Liver (tissue), 9 donors: ENCODE data around the gene CRACDL. TPM values are rescaled to one million over a fixed set of nuclear protein-coding genes. Genes with fewer than 3 reads are reported as not detected.

ENCODE experiments used
- DNase-seq: peaks from one replicate; pipeline ENCODE4 v3.0.0-alpha.2; 2017; ENCODE audit warnings: low spot score
- H3K27ac ChIP-seq, 2 donors: one replicate each; pipeline ENCODE4 v1.7.0; 2013; ENCODE audit warnings: inconsistent platforms in 2 of 2, low read length in 2 of 2, control low read depth in 1 of 2, low read depth in 1 of 2, mild to moderate bottlenecking in 1 of 2
- H3K27me3 ChIP-seq, 4 donors: one replicate each; pipeline versions ENCODE4 v1.6.1 to v1.7.0; 2013; ENCODE audit warnings: low read length in 3 of 4, inconsistent platforms in 1 of 4, mild to moderate bottlenecking in 1 of 4, moderate library complexity in 1 of 4; ENCODE audit not compliant: control insufficient read depth in 4 of 4, insufficient read depth in 4 of 4
- H3K36me3 ChIP-seq, 4 donors: one replicate each; pipeline versions ENCODE4 v1.6.1 to v1.7.0; 2013; ENCODE audit warnings: low read length in 3 of 4, mild to moderate bottlenecking in 3 of 4, low read depth in 1 of 4, moderate library complexity in 1 of 4; ENCODE audit not compliant: control insufficient read depth in 4 of 4, insufficient read depth in 3 of 4
- H3K4me1 ChIP-seq, 4 donors: one replicate each; pipeline versions ENCODE4 v1.6.1 to v1.7.0; 2013; ENCODE audit warnings: low read length in 3 of 4, mild to moderate bottlenecking in 3 of 4, moderate library complexity in 1 of 4; ENCODE audit not compliant: control insufficient read depth in 4 of 4, insufficient read depth in 4 of 4
- H3K4me3 ChIP-seq, 3 donors: one replicate each; pipeline versions ENCODE4 v1.6.1 to v1.7.0; 2013; ENCODE audit warnings: low read length in 3 of 3, control low read depth in 1 of 3, low read depth in 1 of 3, mild to moderate bottlenecking in 1 of 3
- H3K9ac ChIP-seq, 2 donors: one replicate each; pipeline ENCODE4 v1.7.0; 2013; ENCODE audit warnings: low read length in 2 of 2, mild to moderate bottlenecking in 2 of 2, moderate library complexity in 2 of 2, control low read depth in 1 of 2, low read depth in 1 of 2
- H3K9me3 ChIP-seq, 4 donors: one replicate each; pipeline versions ENCODE4 v1.6.1 to v1.7.0; 2013; ENCODE audit warnings: low read length in 3 of 4; ENCODE audit not compliant: control insufficient read depth in 4 of 4
- FOXA1 ChIP-seq: IDR thresholded peaks from 2 replicates; pipeline ENCODE4 v1.6.1; 2016; ENCODE audit warnings: antibody characterized with exemption
- FOXA2 ChIP-seq: IDR thresholded peaks from 2 replicates; pipeline ENCODE4 v1.6.1; 2016; ENCODE audit warnings: antibody characterized with exemption
- GABPA ChIP-seq, 2 donors: IDR thresholded peaks in 1 of 2; conservative IDR thresholded peaks in 1 of 2; 2 replicates each; pipeline ENCODE4 v1.6.1; 2016; ENCODE audit warnings: antibody characterized with exemption in 2 of 2, mild to moderate bottlenecking in 1 of 2, moderate library complexity in 1 of 2
- HNF4A ChIP-seq, 2 donors: conservative IDR thresholded peaks; 2 replicates each; pipeline ENCODE4 v1.6.1; 2016; ENCODE audit warnings: antibody characterized with exemption in 2 of 2, mild to moderate bottlenecking in 2 of 2
- HNF4G ChIP-seq: IDR thresholded peaks from 2 replicates; pipeline ENCODE4 v1.6.1; 2016; ENCODE audit warnings: antibody characterized with exemption
- NR2F2 ChIP-seq: IDR thresholded peaks from 2 replicates; pipeline ENCODE4 v1.6.1; 2016; ENCODE audit warnings: antibody characterized with exemption
- RAD21 ChIP-seq, 2 donors: IDR thresholded peaks; 2 replicates each; pipeline ENCODE4 v1.6.1; 2016; ENCODE audit warnings: antibody characterized with exemption in 2 of 2, mild to moderate bottlenecking in 2 of 2
- RXRA ChIP-seq, 2 donors: IDR thresholded peaks; 2 replicates each; pipeline ENCODE4 v1.6.1; 2017 to 2018; ENCODE audit warnings: antibody characterized with exemption in 2 of 2, mild to moderate bottlenecking in 1 of 2
- SP1 ChIP-seq: IDR thresholded peaks from 2 replicates; pipeline ENCODE4 v1.6.1; 2018; ENCODE audit warnings: antibody characterized with exemption, mild to moderate bottlenecking
- TAF1 ChIP-seq: conservative IDR thresholded peaks from 2 replicates; pipeline ENCODE4 v1.6.1; 2016; ENCODE audit warnings: antibody characterized with exemption, mild to moderate bottlenecking
- WGBS: extraction: QIAGEN DNeasy Blood & Tissue Kit; methylation state at CpG from one replicate; pipeline ENCODE4 v1.1.7; 2013; 5-methylcytosine and 5-hydroxymethylcytosine counted together
- polyA plus RNA-seq, 2 donors: library from polyadenylated mRNA; stranded (reverse) in 1 of 2; unstranded in 1 of 2; fragments of 200-250 nt in 1 of 2; fragments of >200 nt in 1 of 2; fragmentation: Nextera tagmentation in 1 of 2; extraction: Ambion mirVana in 1 of 2; gene quantifications; one replicate each; pipeline versions ENCODE4 v1.2.1 to v1.2.3, GENCODE V29; 2013 to 2015
- total RNA-seq, 2 donors: library from RNA; depleted of rRNA; stranded (reverse); fragments of >200 nt; gene quantifications; one replicate each; pipeline ENCODE4 v1.2.3, GENCODE V29; 2014
- TF ChIP-seq, protein P1 (sequence below): IDR thresholded peaks from 2 replicates; pipeline ENCODE4 v1.6.1; 2016; ENCODE audit warnings: antibody characterized with exemption
- TF ChIP-seq, protein P2 (sequence below): fragments of 150-350 bp; IDR thresholded peaks from 2 replicates; pipeline ENCODE4 v1.5.1; 2017; ENCODE audit warnings: improper control_type of control experiment, low read depth, low read length; ENCODE audit not compliant: missing input control
- TF ChIP-seq, protein P3 (sequence below): IDR thresholded peaks from 2 replicates; pipeline ENCODE4 v1.6.1; 2016; ENCODE audit warnings: antibody characterized with exemption, mild to moderate bottlenecking
- TF ChIP-seq, protein P4 (sequence below): IDR thresholded peaks from 2 replicates; pipeline ENCODE4 v1.6.1; 2016; ENCODE audit warnings: antibody characterized with exemption
- TF ChIP-seq, protein P5 (sequence below): IDR thresholded peaks from 2 replicates; pipeline ENCODE4 v1.6.1; 2016; ENCODE audit warnings: antibody characterized with exemption
- donor health status: healthy.
- donor health status: healthy.
- donor health status: healthy.
- donor health status: healthy.
- donor health status: healthy.

CRACDL gene
- total and polyA plus RNA-seq, 4 donors: 0.13 to 0.46 (median 0.29) TPM

DNA sequence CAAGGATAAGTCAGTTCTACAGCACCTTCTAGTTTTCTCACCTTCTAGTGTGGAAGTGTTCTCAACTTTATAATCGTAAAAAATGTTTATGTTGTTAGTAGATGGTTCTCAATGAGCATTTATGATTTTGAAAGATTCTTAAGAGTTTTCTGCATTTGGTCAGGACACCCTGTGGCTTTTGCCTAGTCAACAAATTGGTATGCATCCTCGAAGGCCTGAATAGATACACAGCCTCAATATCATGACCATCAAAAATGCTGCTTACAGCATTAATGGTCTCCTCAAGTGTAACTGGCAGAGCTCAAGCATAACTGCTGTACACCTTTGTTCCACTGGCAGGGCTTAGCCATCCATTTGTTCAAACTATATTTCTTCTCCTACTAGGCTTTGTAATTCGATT lies 96.7 kb downstream of the CRACDL start:
- Histone ChIP-seq H3K9ac (no peak overlapping the region), H3K36me3 (no peaks in the 10 kb centered on the region), H3K4me3 (no peak overlapping the region), H3K4me1 (no peaks in the 10 kb centered on the region), H3K9me3 (no peaks in the 10 kb centered on the region), H3K27me3 (no peaks in the 10 kb centered on the region), H3K27ac (no peak overlapping the region)
- 45% methylated on average over 3 of the region's 3 CpGs for WGBS
- no peak for DNase-seq
- TF ChIP-seq, protein P1, sequence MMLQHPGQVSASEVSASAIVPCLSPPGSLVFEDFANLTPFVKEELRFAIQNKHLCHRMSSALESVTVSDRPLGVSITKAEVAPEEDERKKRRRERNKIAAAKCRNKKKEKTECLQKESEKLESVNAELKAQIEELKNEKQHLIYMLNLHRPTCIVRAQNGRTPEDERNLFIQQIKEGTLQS: no peak
- no peak for TF ChIP-seq SP1
- no peak for TF ChIP-seq FOXA1
- TF ChIP-seq, protein P2, sequence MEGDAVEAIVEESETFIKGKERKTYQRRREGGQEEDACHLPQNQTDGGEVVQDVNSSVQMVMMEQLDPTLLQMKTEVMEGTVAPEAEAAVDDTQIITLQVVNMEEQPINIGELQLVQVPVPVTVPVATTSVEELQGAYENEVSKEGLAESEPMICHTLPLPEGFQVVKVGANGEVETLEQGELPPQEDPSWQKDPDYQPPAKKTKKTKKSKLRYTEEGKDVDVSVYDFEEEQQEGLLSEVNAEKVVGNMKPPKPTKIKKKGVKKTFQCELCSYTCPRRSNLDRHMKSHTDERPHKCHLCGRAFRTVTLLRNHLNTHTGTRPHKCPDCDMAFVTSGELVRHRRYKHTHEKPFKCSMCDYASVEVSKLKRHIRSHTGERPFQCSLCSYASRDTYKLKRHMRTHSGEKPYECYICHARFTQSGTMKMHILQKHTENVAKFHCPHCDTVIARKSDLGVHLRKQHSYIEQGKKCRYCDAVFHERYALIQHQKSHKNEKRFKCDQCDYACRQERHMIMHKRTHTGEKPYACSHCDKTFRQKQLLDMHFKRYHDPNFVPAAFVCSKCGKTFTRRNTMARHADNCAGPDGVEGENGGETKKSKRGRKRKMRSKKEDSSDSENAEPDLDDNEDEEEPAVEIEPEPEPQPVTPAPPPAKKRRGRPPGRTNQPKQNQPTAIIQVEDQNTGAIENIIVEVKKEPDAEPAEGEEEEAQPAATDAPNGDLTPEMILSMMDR: no peak
- TF ChIP-seq TAF1: no peak
- no peak for TF ChIP-seq RAD21 (IDR thresholded peaks at IDR 0.05)
- TF ChIP-seq NR2F2: no peak
- TF ChIP-seq, protein P3, sequence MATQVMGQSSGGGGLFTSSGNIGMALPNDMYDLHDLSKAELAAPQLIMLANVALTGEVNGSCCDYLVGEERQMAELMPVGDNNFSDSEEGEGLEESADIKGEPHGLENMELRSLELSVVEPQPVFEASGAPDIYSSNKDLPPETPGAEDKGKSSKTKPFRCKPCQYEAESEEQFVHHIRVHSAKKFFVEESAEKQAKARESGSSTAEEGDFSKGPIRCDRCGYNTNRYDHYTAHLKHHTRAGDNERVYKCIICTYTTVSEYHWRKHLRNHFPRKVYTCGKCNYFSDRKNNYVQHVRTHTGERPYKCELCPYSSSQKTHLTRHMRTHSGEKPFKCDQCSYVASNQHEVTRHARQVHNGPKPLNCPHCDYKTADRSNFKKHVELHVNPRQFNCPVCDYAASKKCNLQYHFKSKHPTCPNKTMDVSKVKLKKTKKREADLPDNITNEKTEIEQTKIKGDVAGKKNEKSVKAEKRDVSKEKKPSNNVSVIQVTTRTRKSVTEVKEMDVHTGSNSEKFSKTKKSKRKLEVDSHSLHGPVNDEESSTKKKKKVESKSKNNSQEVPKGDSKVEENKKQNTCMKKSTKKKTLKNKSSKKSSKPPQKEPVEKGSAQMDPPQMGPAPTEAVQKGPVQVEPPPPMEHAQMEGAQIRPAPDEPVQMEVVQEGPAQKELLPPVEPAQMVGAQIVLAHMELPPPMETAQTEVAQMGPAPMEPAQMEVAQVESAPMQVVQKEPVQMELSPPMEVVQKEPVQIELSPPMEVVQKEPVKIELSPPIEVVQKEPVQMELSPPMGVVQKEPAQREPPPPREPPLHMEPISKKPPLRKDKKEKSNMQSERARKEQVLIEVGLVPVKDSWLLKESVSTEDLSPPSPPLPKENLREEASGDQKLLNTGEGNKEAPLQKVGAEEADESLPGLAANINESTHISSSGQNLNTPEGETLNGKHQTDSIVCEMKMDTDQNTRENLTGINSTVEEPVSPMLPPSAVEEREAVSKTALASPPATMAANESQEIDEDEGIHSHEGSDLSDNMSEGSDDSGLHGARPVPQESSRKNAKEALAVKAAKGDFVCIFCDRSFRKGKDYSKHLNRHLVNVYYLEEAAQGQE: no peak
- no peak for TF ChIP-seq GABPA (IDR thresholded peaks at IDR 0.05 in 1 of 2, conservative IDR thresholded peaks at IDR 0.05 in 1 of 2)
- TF ChIP-seq, protein P4, sequence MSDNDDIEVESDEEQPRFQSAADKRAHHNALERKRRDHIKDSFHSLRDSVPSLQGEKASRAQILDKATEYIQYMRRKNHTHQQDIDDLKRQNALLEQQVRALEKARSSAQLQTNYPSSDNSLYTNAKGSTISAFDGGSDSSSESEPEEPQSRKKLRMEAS: no peak
- no peak for TF ChIP-seq HNF4G
- no peak for TF ChIP-seq FOXA2

DNA sequence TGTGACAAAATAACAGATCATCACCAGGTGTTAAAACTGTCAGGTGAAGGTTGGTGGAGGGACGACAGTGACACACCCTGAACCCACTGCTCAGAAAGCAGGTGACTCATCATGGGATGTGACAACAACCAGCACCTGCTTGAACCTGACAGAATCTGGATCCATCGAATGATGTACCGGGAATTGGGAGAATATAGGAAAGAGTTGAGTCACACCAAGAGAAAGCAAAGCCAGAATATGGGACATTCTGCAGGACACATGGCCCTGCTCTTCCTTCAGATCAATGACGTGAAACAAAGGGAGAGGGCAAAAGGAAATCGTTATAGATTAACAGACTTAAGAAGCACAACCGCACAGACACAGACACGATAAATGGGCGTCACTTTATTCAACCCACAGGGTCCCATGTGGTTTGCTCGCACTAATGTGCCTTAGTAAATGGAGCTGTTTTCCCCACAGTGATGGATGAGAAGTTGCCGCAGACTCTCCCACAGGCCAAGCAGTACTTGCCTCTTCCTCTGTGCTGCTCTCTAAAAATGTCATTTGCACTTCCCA lies 100.1 kb downstream of the CRACDL start:
- no peak for DNase-seq
- Histone ChIP-seq H3K27ac (no peak overlapping the region), H3K9ac (no peak overlapping the region), H3K36me3 (no peaks in the 10 kb centered on the region), H3K9me3 (no peaks in the 10 kb centered on the region), H3K4me1 (no peaks in the 10 kb centered on the region), H3K27me3 (no peaks in the 10 kb centered on the region), H3K4me3 (no peak overlapping the region)
- WGBS: 75% methylated on average over 10 of the region's 10 CpGs
- TF ChIP-seq, protein P5, sequence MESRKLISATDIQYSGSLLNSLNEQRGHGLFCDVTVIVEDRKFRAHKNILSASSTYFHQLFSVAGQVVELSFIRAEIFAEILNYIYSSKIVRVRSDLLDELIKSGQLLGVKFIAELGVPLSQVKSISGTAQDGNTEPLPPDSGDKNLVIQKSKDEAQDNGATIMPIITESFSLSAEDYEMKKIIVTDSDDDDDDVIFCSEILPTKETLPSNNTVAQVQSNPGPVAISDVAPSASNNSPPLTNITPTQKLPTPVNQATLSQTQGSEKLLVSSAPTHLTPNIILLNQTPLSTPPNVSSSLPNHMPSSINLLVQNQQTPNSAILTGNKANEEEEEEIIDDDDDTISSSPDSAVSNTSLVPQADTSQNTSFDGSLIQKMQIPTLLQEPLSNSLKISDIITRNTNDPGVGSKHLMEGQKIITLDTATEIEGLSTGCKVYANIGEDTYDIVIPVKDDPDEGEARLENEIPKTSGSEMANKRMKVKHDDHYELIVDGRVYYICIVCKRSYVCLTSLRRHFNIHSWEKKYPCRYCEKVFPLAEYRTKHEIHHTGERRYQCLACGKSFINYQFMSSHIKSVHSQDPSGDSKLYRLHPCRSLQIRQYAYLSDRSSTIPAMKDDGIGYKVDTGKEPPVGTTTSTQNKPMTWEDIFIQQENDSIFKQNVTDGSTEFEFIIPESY: no peak
- TF ChIP-seq, protein P2: no peak
- TF ChIP-seq, protein P1: no peak
- TF ChIP-seq RXRA (IDR thresholded peaks at IDR 0.05): no peak
- TF ChIP-seq, protein P4: no peak
- no peak for TF ChIP-seq NR2F2
- TF ChIP-seq HNF4A (conservative IDR thresholded peaks at IDR 0.05): no peak
- TF ChIP-seq TAF1: no peak
- TF ChIP-seq HNF4G: no peak
